Chondrocyte (in vitro differentiated cells): ENCODE measurements around the gene ASIC3. TPM values are rescaled to one million over a fixed set of nuclear protein-coding genes. Genes with fewer than 3 reads are reported as not detected.

ENCODE experiments used
- DNase-seq: peaks from one replicate; pipeline ENCODE4 v3.0.0; 2021; ENCODE audit warnings: mixed read lengths, low spot score
- H3K27ac Mint-ChIP-seq: one replicate; pipeline ENCODE4 v1.8.0; 2021; ENCODE audit warnings: mild to moderate bottlenecking, moderate library complexity, mixed read lengths; ENCODE audit not compliant: unreplicated experiment
- H3K27me3 Mint-ChIP-seq: 2 replicates; pipeline ENCODE4 v1.8.0; 2021; ENCODE audit warnings: low read depth, mixed read lengths
- H3K36me3 Mint-ChIP-seq: 2 replicates; pipeline ENCODE4 v1.8.0; 2021; ENCODE audit warnings: low read depth, mixed read lengths
- H3K4me1 Mint-ChIP-seq: 2 replicates; pipeline ENCODE4 v1.8.0; 2021; ENCODE audit warnings: low read depth, mild to moderate bottlenecking, mixed read lengths
- H3K4me3 Mint-ChIP-seq: one replicate; pipeline ENCODE4 v1.8.0; 2021; ENCODE audit warnings: mild to moderate bottlenecking, moderate library complexity, mixed read lengths; ENCODE audit not compliant: unreplicated experiment
- H3K9me3 Mint-ChIP-seq: 2 replicates; pipeline ENCODE4 v1.8.0; 2021; ENCODE audit warnings: low read depth, mixed read lengths
- CTCF ChIP-seq: fragments of 200-600 bp; sonication (generic); IDR thresholded peaks from 2 replicates; pipeline ENCODE4 v1.5.0; 2021; ENCODE audit warnings: antibody characterized with exemption, mild to moderate bottlenecking, moderate library complexity
- total RNA-seq: library from RNA; stranded (reverse); gene quantifications from 3 replicates; pipeline ENCODE4 v1.2.1, GENCODE V29; 2021

Gene ASIC3
- total RNA-seq, 1 donor from 2014 or later: 2.4 TPM

- DNase-seq: no peak
- Mint-ChIP-seq H3K4me1 (peaks cover 40% of the 10 kb centered on the region), H3K36me3 (no peaks in the 10 kb centered on the region), H3K4me3 (peak overlapping the region; percentile 78), H3K27me3 (no peaks in the 10 kb centered on the region), H3K27ac (peak overlapping the region; percentile 99), H3K9me3 (no peaks in the 10 kb centered on the region)
- no peak for TF ChIP-seq CTCF
These were observed 40.7 kb downstream of the ASIC3 start for GRCh38 chr7:151088856-151089699.

DNA sequence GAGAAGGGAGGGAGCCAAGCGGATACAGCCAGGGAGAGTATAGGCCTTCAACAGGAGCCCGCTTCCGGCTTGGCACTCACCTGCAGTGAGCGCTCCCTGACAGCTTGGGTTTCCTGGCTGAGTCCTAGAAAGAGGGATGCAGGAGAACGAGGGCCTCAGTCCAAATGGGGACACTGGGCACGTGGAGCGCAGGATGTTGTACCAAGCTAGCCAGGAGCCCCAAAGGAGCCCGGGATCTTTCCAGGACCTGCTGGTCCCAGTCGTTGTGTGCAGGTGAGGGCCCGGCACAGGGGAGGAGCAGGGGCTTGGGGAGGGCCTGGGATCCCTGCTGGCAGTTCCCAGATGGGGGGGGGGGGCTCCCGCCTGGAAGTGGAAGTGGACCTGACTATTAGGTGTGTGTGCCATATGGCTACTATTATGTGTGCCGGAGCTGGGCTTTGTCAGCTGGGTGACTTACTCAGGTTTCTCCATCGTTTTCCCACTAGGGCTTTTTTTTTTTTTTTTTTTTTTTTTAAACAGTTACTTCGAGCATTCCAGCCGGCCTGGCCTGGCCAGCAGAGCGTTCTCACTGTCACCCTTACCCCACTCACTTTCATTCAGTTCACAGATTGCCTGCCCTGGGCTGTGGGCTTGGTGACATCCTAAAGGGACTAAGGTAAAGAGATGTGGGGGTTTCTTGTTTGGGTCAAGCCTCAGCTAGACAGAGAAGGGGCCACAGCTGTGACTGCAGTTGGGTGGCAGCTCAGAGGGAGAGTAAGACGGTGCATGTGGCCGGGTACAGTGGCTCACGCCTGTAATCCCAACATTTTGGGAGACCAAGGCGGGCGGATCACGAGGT, 41.8 kb downstream of the ASIC3 start:
- H3K4me3 Mint-ChIP-seq: peak overlapping the region; percentile 78
- H3K4me1 Mint-ChIP-seq: peaks cover 44% of the 10 kb centered on the region

DNA sequence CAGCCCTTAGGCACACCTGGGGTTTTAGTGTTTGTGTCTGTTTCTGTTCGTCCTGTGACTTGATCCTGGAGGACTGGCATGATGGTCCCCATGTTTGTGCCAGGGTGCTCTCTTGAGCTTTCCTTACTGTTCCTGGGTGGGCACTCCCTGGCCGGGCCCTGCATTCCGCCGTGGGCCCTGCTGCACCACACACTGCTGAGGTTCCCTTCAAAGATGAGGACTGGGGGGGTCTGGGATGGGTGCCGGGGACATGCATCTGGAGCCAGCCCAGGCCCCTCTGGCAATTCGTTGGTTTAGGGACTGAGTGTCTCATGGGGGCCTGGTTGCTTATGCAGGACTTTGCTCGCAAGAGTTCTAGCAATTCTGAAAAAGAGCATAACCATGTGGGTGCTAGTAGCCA, 42.7 kb downstream of the ASIC3 start:
- no peak overlapping the region for H3K4me3 Mint-ChIP-seq
- peaks cover 40% of the 10 kb centered on the region for H3K4me1 Mint-ChIP-seq
- no peaks in the 10 kb centered on the region for H3K36me3 Mint-ChIP-seq
- H3K9me3 Mint-ChIP-seq: no peaks in the 10 kb centered on the region
- no peak for DNase-seq
- H3K27ac Mint-ChIP-seq: peak overlapping the region; percentile 8
- TF ChIP-seq CTCF: no peak
- H3K27me3 Mint-ChIP-seq: no peaks in the 10 kb centered on the region

More for the DNA sequence above, 41.8 kb downstream of the ASIC3 start:
- no peaks in the 10 kb centered on the region for H3K9me3 Mint-ChIP-seq
- no peaks in the 10 kb centered on the region for H3K36me3 Mint-ChIP-seq
- TF ChIP-seq CTCF: no peak
- peak overlapping the region; percentile 99 for H3K27ac Mint-ChIP-seq
- no peak for DNase-seq
- no peaks in the 10 kb centered on the region for H3K27me3 Mint-ChIP-seq

GRCh38 chr7:151091431-151091830, 43.1 kb downstream of the ASIC3 start:
- H3K4me1 Mint-ChIP-seq: peaks cover 44% of the 10 kb centered on the region
- peak; percentile 69 for TF ChIP-seq CTCF
- no peak overlapping the region for H3K4me3 Mint-ChIP-seq
- H3K36me3 Mint-ChIP-seq: no peaks in the 10 kb centered on the region
- peak overlapping the region; percentile 8 for H3K27ac Mint-ChIP-seq
- DNase-seq: no peak
- no peaks in the 10 kb centered on the region for H3K27me3 Mint-ChIP-seq
- H3K9me3 Mint-ChIP-seq: no peaks in the 10 kb centered on the region

DNA sequence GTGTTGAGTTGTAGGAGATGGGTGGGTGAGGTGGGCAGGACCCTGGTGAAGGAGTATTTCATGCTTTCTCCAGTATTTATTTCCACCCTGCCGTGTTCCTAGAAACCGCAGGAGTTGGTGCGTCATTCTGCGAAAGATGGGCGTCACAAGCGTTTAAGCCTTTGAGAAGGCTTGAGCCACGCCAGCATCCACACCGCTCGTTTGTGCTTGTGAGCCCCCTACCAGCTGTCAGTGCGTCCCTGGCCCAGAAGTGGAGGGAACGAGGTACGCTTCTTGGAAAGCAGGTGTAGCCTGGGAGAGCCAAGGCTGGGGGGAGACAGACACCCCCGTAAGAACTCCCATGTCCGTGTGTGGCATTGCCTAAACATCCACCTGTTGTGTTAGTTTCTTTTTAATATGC, 43.7 kb downstream of the ASIC3 start:
- Mint-ChIP-seq H3K9me3 (no peaks in the 10 kb centered on the region), H3K27me3 (no peaks in the 10 kb centered on the region), H3K4me3 (no peak overlapping the region), H3K4me1 (peaks cover 45% of the 10 kb centered on the region), H3K27ac (no peak overlapping the region), H3K36me3 (no peaks in the 10 kb centered on the region)
- no peak for TF ChIP-seq CTCF
- no peak for DNase-seq
